GM21367 (cell line): ENCODE data around the gene CRYBG3.
"Not testable (repeated sequence)": the region's sequence is repeated elsewhere in the genome, so short reads cannot be mapped to it uniquely, and the experiment has no call there.

Source experiments
- ATAC-seq: cut with Tn5 transposase; IDR thresholded peaks from one replicate; pipeline ENCODE4 v1.9.1; 2021; ENCODE audit not compliant: unreplicated experiment

The CRYBG3 gene

GRCh38 chr3:97821774-97822358, at the start of gene CRYBG3:
CRYBG3 (plus strand) TSS chr3:97822011; CDS start chr3:97822207, 196 bp downstream.
- ATAC-seq = peak; percentile 99

DNA sequence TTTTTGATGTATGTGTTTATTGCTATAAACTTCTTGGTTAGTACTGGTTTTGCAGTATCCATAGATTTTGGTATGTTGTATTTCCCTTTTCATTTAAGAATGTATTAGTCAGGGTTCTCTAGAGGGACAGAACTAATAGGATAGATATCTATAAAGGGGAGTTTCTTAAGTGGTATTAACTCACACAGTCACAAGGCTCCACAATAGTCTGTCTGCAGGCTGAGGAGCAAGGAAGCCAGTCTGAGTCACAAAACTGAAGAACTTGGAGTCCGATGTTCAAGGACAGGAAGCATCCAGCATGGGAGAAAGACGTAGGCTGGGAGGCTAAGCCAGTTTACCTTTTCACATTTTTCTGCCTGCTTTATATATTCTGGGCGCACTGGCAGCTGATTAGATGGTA, 48.9 kb upstream of the CRYBG3 start:
- ATAC-seq = no peak

DNA sequence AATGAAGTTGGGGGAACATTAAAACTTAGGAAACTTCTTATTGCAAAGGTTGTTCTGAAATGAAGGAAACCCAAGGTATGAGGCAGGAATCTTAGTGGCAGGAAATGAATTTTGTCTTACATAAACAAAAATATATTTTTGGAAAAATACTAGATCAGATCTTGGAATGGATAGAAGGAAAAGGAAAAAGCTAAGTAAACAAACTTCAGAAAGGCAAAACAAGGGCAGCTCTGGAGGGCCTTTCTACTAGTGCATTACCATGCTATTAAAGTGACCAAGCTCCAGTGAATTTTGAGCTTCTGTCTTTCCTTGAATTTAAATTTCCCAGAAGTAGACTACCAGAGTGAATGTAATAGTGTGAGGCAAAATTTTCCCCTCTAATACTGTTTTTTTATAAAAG, 43.7 kb upstream of the CRYBG3 start:
- ATAC-seq = no peak

GRCh38 chr3:97793420-97794019, 28.3 kb upstream of the CRYBG3 start:
- ATAC-seq = no peak

- ATAC-seq = no peak
Observed at GRCh38 chr3:97795951-97796350, 25.9 kb upstream of the CRYBG3 start.

DNA sequence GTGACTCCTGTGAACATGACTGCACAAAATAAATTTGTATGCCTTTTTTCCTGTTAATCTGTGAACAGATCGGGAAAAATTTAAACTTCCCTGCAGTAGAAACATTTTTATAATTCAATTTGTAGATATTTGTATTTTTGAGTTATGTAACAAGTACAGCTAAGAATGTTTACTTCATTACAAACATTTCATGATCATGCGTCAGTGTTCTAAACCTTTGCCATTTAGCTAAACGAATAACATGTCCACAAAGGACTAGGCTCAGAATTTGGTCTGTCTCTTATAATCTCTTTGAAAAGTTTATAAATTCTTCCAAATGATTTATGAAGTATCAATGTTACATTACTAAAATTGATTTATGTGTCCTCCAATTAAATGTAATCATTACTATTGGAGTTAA, 17.3 kb upstream of the CRYBG3 start:
- no peak for ATAC-seq

DNA sequence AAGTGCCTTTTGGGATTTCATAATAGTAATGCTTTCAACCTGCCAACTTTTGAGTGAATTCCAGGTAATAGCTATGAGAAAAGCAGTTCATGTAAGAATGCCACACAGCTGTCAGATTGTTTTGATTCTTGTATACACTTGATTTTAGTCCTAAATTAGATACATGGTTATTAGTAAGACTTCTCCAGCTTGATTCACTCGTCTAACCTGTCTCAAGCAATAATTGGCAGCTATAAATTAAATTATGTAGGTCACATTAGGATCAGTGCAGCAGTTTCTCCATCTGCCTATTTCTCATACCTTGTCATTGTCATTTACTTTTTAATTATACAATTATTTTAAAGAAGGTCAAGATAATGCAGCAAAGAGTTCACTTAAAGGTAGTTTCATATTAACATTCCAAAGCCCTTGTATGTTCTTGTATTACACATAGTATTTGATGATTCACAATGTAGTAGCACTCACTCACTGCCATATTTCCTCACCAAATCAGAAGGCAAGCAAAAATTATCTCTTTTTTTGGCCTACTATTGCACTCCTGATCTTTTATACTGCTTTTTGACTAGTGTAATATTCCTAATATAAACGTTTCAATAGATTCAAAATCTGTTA, 10.9 kb upstream of the CRYBG3 start:
- ATAC-seq = no peak

GRCh38 chr3:97815149-97815917, 6.5 kb upstream of the CRYBG3 start:
- ATAC-seq = no peak

DNA sequence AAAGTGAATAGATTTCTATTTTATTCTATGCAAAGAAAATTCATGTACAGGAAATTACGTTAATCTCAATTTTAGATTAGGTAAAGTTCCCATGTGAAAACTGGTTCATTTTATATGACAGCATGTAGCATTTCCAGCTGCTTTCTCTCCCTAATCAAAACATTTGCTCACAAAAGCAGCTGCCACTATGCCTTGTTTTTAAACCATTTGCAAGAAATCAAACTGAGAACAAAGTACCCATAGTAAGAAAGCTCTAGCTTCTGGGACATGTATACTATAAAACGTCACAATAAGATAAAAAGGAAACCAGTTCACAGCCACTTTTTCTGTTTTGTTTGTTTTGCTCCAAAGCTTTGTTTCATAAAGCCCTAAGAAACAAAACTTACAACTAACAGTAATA, 5.0 kb upstream of the CRYBG3 start:
- no peak for ATAC-seq

DNA sequence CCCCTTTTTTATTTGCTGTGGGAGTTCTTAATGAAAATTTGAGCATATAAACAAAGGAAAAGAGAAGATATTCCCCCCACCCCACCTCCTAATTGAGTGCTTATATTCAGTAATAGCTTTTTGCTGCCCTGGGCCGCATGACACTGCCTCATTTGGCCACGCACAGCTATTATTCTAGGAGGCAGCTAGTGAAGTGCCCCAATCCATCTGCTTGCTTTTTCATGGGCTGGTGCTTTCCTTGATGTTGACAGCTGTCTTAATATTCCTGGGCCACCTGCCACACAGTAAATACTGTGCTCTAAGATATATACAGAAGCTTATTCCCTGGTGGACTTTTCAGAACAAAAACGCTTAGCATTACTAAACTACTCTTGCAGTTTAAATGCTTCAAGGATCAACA, 3.8 kb upstream of the CRYBG3 start:
- no peak for ATAC-seq

GRCh38 chr3:97820780-97821179, 1.0 kb upstream of the CRYBG3 start:
- no peak for ATAC-seq

GRCh38 chr3:97821287-97821773, 481 bp upstream of the CRYBG3 start:
- peak; percentile 41 for ATAC-seq

DNA sequence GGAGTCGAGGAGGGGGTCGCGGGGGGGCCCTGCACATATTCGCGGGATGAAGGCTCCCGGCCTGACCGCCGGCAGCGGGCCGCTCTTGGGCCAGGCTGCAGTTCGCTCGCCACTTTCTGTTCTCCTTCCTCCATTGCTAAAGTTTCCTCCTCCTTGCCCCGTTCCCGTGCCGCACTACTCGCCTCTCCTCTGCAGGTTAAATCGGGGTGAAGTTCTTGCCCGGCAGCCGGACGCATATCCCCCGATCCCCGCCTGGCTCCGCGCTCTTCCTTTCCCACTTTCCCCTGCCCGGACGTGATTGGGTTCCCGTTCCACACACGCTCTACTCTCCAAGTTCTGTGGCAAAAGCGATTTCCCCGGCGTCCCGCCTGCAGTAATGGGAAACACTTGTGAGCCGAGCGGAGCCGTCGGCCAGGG, 556 bp downstream of the CRYBG3 start:
- ATAC-seq = no peak

DNA sequence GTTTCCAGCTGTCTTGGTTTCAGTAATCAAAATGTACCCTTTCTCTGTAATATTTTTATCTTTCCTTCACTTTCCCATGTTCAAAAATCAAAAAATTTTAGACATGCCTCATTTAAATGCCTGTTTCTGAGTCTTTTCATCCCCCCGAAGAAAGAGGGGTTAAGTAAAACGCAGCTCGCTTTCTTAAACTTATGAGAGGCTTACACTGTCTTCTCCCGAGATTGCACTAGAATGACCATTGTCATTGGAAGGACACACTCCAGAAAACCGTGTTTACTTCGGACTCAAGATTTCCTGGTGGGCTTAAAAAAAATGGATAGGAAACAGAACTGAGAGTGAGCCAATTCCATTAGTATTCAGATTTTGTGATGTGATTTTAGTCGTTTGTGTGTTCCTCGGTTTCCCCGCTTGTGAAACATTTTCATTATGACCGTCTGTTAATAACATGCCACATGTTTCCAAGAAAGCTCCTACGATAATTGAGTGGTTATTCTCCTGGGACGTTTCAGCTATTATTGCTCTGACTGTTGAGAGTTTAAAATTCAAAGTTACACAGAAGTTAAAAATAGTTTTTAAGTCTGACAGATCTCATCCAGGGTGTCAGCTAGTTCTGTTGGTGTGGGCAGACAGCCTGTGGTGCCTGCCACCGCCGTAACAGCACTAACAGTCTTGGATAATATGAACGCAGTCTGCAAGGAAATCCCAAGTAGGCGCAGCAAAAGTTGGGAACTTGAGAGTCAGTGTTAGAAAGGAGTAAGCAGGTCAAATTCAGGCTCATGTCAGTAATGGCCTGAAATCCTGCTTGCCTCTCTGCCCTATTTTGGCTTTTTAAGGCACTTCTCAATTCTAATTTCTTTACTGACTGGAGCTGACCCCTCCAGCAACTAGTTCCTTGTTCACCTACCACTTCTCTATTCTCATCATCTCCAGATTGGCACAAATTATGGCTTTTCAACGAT, 1.5 kb downstream of the CRYBG3 start:
- ATAC-seq = no peak

DNA sequence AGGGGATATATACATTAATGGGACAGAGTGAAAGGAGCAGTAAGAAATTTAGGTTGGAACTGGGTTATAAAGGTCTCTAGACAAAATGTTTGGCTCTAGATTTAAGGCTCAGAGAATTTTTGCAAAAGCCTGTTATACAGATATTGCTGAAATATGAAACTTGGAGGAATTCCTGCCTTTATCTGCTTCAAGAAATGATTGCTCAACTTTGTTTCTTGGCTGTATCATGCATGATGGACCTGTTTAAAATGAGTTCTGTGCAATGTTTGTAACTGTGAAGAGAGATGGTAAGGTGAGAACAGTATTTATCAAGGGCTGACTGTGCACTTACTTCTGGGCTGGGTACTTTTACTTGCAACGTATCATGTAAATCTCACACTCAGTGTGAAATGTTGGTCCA, 3.3 kb downstream of the CRYBG3 start:
- no peak for ATAC-seq

DNA sequence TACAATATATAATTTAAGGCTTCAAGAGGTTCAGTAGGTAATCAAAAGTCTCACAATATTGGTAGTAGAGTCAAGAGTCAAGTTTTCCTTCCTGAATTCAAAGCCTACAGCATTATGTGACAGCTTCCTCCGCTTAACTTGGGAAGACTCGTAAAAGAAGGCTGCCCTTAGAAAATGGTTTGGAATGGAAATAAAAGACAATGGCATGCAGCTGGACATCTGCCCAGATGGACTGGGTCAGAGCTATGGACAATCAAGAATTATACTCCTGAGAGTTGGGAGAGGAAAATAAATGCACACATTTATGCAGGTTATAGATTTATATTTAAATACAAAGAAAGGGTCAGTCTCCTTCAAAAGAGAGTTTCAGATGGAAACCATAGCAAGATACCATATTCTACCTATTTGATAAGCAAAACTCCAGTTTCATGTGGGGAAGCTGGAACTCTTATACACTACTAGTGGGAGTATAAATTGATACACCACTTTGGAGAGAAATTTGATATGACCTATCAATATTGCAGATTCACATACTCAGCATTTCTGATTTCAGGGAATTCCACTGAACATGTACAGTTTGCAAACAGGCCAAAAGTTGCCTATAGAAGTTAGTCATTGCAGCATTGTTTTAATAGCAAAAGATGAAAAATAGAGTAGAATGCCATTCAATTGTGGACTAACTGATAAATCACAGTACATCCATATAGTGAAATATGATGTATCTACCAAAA, 6.1 kb downstream of the CRYBG3 start:
- no peak for ATAC-seq

DNA sequence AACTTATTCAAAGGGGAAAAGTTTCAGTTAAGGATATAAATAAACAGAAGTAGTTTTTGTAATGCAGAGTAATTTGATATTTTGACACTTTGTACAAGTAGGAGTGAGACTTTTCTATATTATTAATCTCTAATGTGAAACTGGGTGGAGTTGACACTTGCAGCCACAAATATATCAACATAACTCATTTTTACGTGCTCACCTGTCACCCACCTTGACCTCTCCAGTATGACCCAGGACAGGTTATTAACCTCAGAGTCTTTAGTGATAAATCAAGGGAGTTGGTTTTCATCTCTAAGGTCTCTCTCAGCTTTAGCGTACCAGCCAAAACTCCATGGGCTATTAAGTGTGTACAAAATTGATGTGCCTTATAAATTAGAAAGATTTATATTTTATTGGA, 7.4 kb downstream of the CRYBG3 start:
- ATAC-seq = no peak

- ATAC-seq = no peak
Observed at GRCh38 chr3:97830638-97831037, 8.8 kb downstream of the CRYBG3 start.

DNA sequence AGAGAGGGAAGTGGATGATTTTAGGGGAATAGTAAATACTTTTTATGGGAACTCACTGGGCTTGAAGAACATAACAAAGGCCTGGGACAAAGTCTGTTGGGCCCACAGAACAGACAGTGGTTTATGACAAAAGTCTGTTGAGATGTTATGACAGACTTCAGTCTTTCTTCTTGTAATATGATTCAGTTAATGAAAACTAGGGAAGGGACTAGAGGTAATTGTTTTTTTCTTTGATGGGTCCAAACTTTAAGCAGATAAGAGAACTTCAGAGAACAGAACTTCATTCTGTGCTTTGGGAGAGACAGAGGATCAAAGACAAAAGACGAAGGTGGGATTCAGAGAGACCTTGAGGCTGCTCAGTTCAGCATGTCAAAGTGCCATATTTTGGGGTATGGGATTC, 9.3 kb downstream of the CRYBG3 start:
- ATAC-seq = no peak

- not testable (repeated sequence) for ATAC-seq
Observed at GRCh38 chr3:97833184-97833583, 11.4 kb downstream of the CRYBG3 start.
